ENCODE data around the gene SPATA19. TPM values are rescaled to one million over a fixed set of nuclear protein-coding genes. Genes with fewer than 3 reads are reported as not detected.

Gene SPATA19
- total RNA-seq, 1 donor from 2014 or later, result not detected

- H3K27me3 Mint-ChIP-seq (ENCODE audit: low read depth), result no peaks in the 10 kb centered on the region
- H3K4me3 Mint-ChIP-seq (ENCODE audit: low read depth), result no peak overlapping the region
- H3K27ac Mint-ChIP-seq, result no peak overlapping the region
- DNase-seq (ENCODE audit: low spot score), result no peak
- H3K36me3 Mint-ChIP-seq (ENCODE audit: low read depth), result no peaks in the 10 kb centered on the region
- intact Hi-C loops (cut with micrococcal nuclease), result no loop called here
- H3K9me3 Mint-ChIP-seq, result no peaks in the 10 kb centered on the region
- no peaks in the 10 kb centered on the region for H3K4me1 Mint-ChIP-seq (ENCODE audit: low read depth)
Observed at GRCh38 chr11:133803026-133803425, 42.3 kb downstream of the SPATA19 start.

GRCh38 chr11:133801356-133801755 is 44.0 kb downstream of the SPATA19 start:
- intact Hi-C loops (cut with micrococcal nuclease), result no loop called here
- H3K27me3 Mint-ChIP-seq (ENCODE audit: low read depth), result no peaks in the 10 kb centered on the region
- H3K4me3 Mint-ChIP-seq (ENCODE audit: low read depth), result no peak overlapping the region

GRCh38 chr11:133800666-133801065 is 44.6 kb downstream of the SPATA19 start:
- H3K9me3 Mint-ChIP-seq, result no peaks in the 10 kb centered on the region
- no peaks in the 10 kb centered on the region for H3K27me3 Mint-ChIP-seq (ENCODE audit: low read depth)
- intact Hi-C loops (cut with micrococcal nuclease), result no loop called here
- DNase-seq (ENCODE audit: low spot score), result no peak
- no peaks in the 10 kb centered on the region for H3K4me1 Mint-ChIP-seq (ENCODE audit: low read depth)
- H3K27ac Mint-ChIP-seq, result no peak overlapping the region
- no peak overlapping the region for H3K4me3 Mint-ChIP-seq (ENCODE audit: low read depth)
- no peaks in the 10 kb centered on the region for H3K36me3 Mint-ChIP-seq (ENCODE audit: low read depth)

More at GRCh38 chr11:133801356-133801755, 44.0 kb downstream of the SPATA19 start:
- no peak for DNase-seq (ENCODE audit: low spot score)
- no peak overlapping the region for H3K27ac Mint-ChIP-seq
- no peaks in the 10 kb centered on the region for H3K4me1 Mint-ChIP-seq (ENCODE audit: low read depth)
- H3K36me3 Mint-ChIP-seq (ENCODE audit: low read depth), result no peaks in the 10 kb centered on the region
- H3K9me3 Mint-ChIP-seq, result no peaks in the 10 kb centered on the region

GRCh38 chr11:133797554-133797953 is 47.8 kb downstream of the SPATA19 start:
- Mint-ChIP-seq H3K27me3 (ENCODE audit: low read depth) (no peaks in the 10 kb centered on the region), H3K36me3 (ENCODE audit: low read depth) (no peaks in the 10 kb centered on the region), H3K27ac (no peak overlapping the region), H3K4me3 (ENCODE audit: low read depth) (no peak overlapping the region), H3K9me3 (peaks cover 10% of the 10 kb centered on the region), H3K4me1 (ENCODE audit: low read depth) (no peaks in the 10 kb centered on the region)
- no peak for DNase-seq (ENCODE audit: low spot score)
- intact Hi-C loops (cut with micrococcal nuclease), result no loop called here

- intact Hi-C loops (cut with micrococcal nuclease), result no loop called here
- no peaks in the 10 kb centered on the region for H3K27me3 Mint-ChIP-seq (ENCODE audit: low read depth)
- peaks cover 10% of the 10 kb centered on the region for H3K9me3 Mint-ChIP-seq
- no peaks in the 10 kb centered on the region for H3K4me1 Mint-ChIP-seq (ENCODE audit: low read depth)
- no peak overlapping the region for H3K27ac Mint-ChIP-seq
- H3K4me3 Mint-ChIP-seq (ENCODE audit: low read depth), result no peak overlapping the region
- no peak for DNase-seq (ENCODE audit: low spot score)
- H3K36me3 Mint-ChIP-seq (ENCODE audit: low read depth), result no peaks in the 10 kb centered on the region
Observed at GRCh38 chr11:133796043-133796795, 49.1 kb downstream of the SPATA19 start.

GRCh38 chr11:133795088-133795487 is 50.2 kb downstream of the SPATA19 start:
- no peak overlapping the region for H3K27ac Mint-ChIP-seq
- H3K9me3 Mint-ChIP-seq, result peaks cover 10% of the 10 kb centered on the region
- no peaks in the 10 kb centered on the region for H3K27me3 Mint-ChIP-seq (ENCODE audit: low read depth)
- no peak for DNase-seq (ENCODE audit: low spot score)
- no peaks in the 10 kb centered on the region for H3K36me3 Mint-ChIP-seq (ENCODE audit: low read depth)
- no peaks in the 10 kb centered on the region for H3K4me1 Mint-ChIP-seq (ENCODE audit: low read depth)
- intact Hi-C loops (cut with micrococcal nuclease), result no loop called here
- H3K4me3 Mint-ChIP-seq (ENCODE audit: low read depth), result no peak overlapping the region

- intact Hi-C loops (cut with micrococcal nuclease), result no loop called here
- H3K9me3 Mint-ChIP-seq, result peaks cover 10% of the 10 kb centered on the region
- no peak for DNase-seq (ENCODE audit: low spot score)
- no peak overlapping the region for H3K4me3 Mint-ChIP-seq (ENCODE audit: low read depth)
- H3K27ac Mint-ChIP-seq, result no peak overlapping the region
- H3K27me3 Mint-ChIP-seq (ENCODE audit: low read depth), result peaks cover 3% of the 10 kb centered on the region
- H3K36me3 Mint-ChIP-seq (ENCODE audit: low read depth), result no peaks in the 10 kb centered on the region
- H3K4me1 Mint-ChIP-seq (ENCODE audit: low read depth), result no peaks in the 10 kb centered on the region
Observed at GRCh38 chr11:133794205-133794604, 51.1 kb downstream of the SPATA19 start.

GRCh38 chr11:133793271-133794035 is 51.9 kb downstream of the SPATA19 start:
- Mint-ChIP-seq H3K27me3 (ENCODE audit: low read depth) (peaks cover 7% of the 10 kb centered on the region), H3K36me3 (ENCODE audit: low read depth) (no peaks in the 10 kb centered on the region), H3K4me1 (ENCODE audit: low read depth) (no peaks in the 10 kb centered on the region), H3K27ac (no peak overlapping the region), H3K4me3 (ENCODE audit: low read depth) (no peak overlapping the region), H3K9me3 (peaks cover 10% of the 10 kb centered on the region)
- DNase-seq (ENCODE audit: low spot score), result no peak
- intact Hi-C loops (cut with micrococcal nuclease), result no loop called here

GRCh38 chr11:133790995-133791394 is 54.3 kb downstream of the SPATA19 start:
- H3K9me3 Mint-ChIP-seq, result peaks cover 10% of the 10 kb centered on the region
- H3K4me1 Mint-ChIP-seq (ENCODE audit: low read depth), result no peaks in the 10 kb centered on the region
- H3K36me3 Mint-ChIP-seq (ENCODE audit: low read depth), result no peaks in the 10 kb centered on the region
- no peak overlapping the region for H3K4me3 Mint-ChIP-seq (ENCODE audit: low read depth)
- H3K27me3 Mint-ChIP-seq (ENCODE audit: low read depth), result peaks cover 27% of the 10 kb centered on the region
- no peak for DNase-seq (ENCODE audit: low spot score)
- no peak overlapping the region for H3K27ac Mint-ChIP-seq
- intact Hi-C loops (cut with micrococcal nuclease), result no loop called here

Other genes with a start within 250 kb of the SPATA19 start
- 101 and 110 TPM in 2 replicates for gene IGSF9B, start 111.5 kb upstream of the SPATA19 start, total RNA-seq
- 2.4 and 3.4 TPM in 2 replicates for gene JAM3, start 223.6 kb upstream of the SPATA19 start, total RNA-seq